HCT116 (cell line): ENCODE data around the gene ACADSB. TPM values are rescaled to one million over a fixed set of nuclear protein-coding genes. Genes with fewer than 3 reads are reported as not detected.

Experiments
- ATAC-seq: fragments of 200-7000 bp; cut with Tn5 transposase; 2 replicates; pipeline ENCODE4 v1.9.1; 2020; ENCODE audit warnings: mild to moderate bottlenecking, moderate library complexity
- BruUV-seq: library from RNA; stranded (reverse); fragments of 400-500 nt; replicated peaks from 2 replicates; lab custom pipeline; 2021; lab: Mats Ljungman, UMichigan
- CTCF ChIA-PET: fragments of 300-600 bp; sonication (Branson Sonifier 250); formaldehyde crosslinking; loops from one replicate; lab custom pipeline; 2021; ENCODE audit warnings: antibody characterized with exemption; lab: Charles Lee
- POLR2A ChIA-PET: fragments of 300-600, 350-600 bp; sonication (Branson Sonifier 250); formaldehyde crosslinking; loops from one replicate; lab custom pipeline; 2021; ENCODE audit warnings: antibody characterized with exemption; lab: Charles Lee
- RAD21 ChIA-PET, 2 experiments: fragments of 300-600 bp; sonication (Branson Sonifier 250); formaldehyde crosslinking; loops; one replicate each; lab custom pipeline; 2023; ENCODE audit warnings: low total read pairs in 2 of 2; ENCODE audit not compliant: uncharacterized antibody in 2 of 2, unreplicated experiment in 2 of 2, low non-redundant PET in 1 of 2; lab: Charles Lee
- DNase-seq: peaks from one replicate; pipeline ENCODE4 v3.0.0-alpha.2; 2010; ENCODE audit warnings: low read depth, low spot score
- H2AFZ ChIP-seq: fragments of 200-600 bp; shearing (Covaris generic), sonication (generic); 2 replicates; pipeline ENCODE4 v1.6.1; 2017; ENCODE audit warnings: low read depth, mixed run types, mixed read lengths, antibody characterized with exemption, low read length; ENCODE audit not compliant: poor library complexity, severe bottlenecking
- H3K27ac ChIP-seq: 2 replicates; pipeline ENCODE4 v1.5.1; 2012; ENCODE audit warnings: low read depth, low read length
- H3K27me3 ChIP-seq: fragments of 200-600 bp; sonication (generic); 2 replicates; pipeline ENCODE4 v1.6.1; 2016; ENCODE audit warnings: mixed run types, low read length, mixed read lengths; ENCODE audit not compliant: insufficient read depth
- H3K36me3 ChIP-seq, 2 experiments: fragments of 200-500 bp in 1 of 2; fragments of 200-600 bp in 1 of 2; sonication (Bioruptor generic) in 1 of 2; sonication (generic) in 1 of 2; 2 replicates each; pipeline versions ENCODE4 v1.5.1 to v1.6.1; 2014 to 2016; ENCODE audit warnings: low read length in 2 of 2, inconsistent platforms in 1 of 2, mixed read lengths in 1 of 2, mixed run types in 1 of 2; ENCODE audit not compliant: insufficient read depth in 2 of 2, control insufficient read depth in 1 of 2
- H3K4me1 ChIP-seq, 2 experiments: fragments of 200-600 bp in 1 of 2; sonication (generic) in 1 of 2; 2 replicates each; pipeline versions ENCODE4 v1.5.1 to v1.6.1; 2012 to 2017; ENCODE audit warnings: low read length in 2 of 2, inconsistent platforms in 1 of 2, mild to moderate bottlenecking in 1 of 2, mixed read lengths in 1 of 2, mixed run types in 1 of 2, moderate library complexity in 1 of 2; ENCODE audit not compliant: insufficient read depth in 2 of 2, control insufficient read depth in 1 of 2
- H3K4me2 ChIP-seq: fragments of 200-600 bp; sonication (generic); 2 replicates; pipeline ENCODE4 v1.6.1; 2017; ENCODE audit warnings: mixed run types, low read length, mixed read lengths
- H3K4me3 ChIP-seq, 2 experiments: fragments of 200-600 bp in 1 of 2; sonication (generic) in 1 of 2; replicated peaks in 1 of 2; 2 replicates each; pipeline ENCODE4 v1.5.1; 2011 to 2016; ENCODE audit warnings: low read length in 2 of 2, control low read depth in 1 of 2, low read depth in 1 of 2, mild to moderate bottlenecking in 1 of 2, mixed read lengths in 1 of 2, mixed run types in 1 of 2
- H3K79me2 ChIP-seq: fragments of 200-600 bp; sonication (generic); 2 replicates; pipeline ENCODE4 v1.6.1; 2017; ENCODE audit warnings: mild to moderate bottlenecking, mixed run types, low read length, moderate library complexity, mixed read lengths; ENCODE audit not compliant: insufficient read depth
- H3K9ac ChIP-seq: fragments of 200-600 bp; sonication (generic); 2 replicates; pipeline ENCODE4 v1.6.1; 2016; ENCODE audit warnings: low read length, mixed read lengths
- H3K9me2 ChIP-seq: fragments of 200-600 bp; sonication (generic), shearing (Covaris generic); 2 replicates; pipeline ENCODE4 v1.6.1; 2017; ENCODE audit warnings: mixed run types, mild to moderate bottlenecking, moderate library complexity; ENCODE audit not compliant: insufficient read depth
- H3K9me3 ChIP-seq, 2 experiments: fragments of 200-500 bp in 1 of 2; fragments of 200-600 bp in 1 of 2; sonication (Bioruptor generic) in 1 of 2; sonication (generic) in 1 of 2; 2 replicates each; pipeline ENCODE4 v1.6.1; 2014 to 2017; ENCODE audit warnings: low read length in 2 of 2, mixed read lengths in 2 of 2, inconsistent platforms in 1 of 2, low read depth in 1 of 2, mild to moderate bottlenecking in 1 of 2, mixed run types in 1 of 2, moderate library complexity in 1 of 2; ENCODE audit not compliant: control insufficient read depth in 1 of 2, insufficient read depth in 1 of 2
- H4K20me1 ChIP-seq: fragments of 200-600 bp; sonication (generic), shearing (Covaris generic); 2 replicates; pipeline ENCODE4 v1.6.1; 2017; ENCODE audit warnings: mixed run types, mild to moderate bottlenecking, moderate library complexity; ENCODE audit not compliant: insufficient read depth
- EGR1 ChIP-seq: IDR thresholded peaks from 2 replicates; pipeline ENCODE4 v1.6.1; 2012; ENCODE audit warnings: low read depth
- ELF1 ChIP-seq: IDR thresholded peaks from 2 replicates; pipeline ENCODE4 v1.6.1; 2012; ENCODE audit warnings: low read depth, borderline replicate concordance
- EZH2 ChIP-seq: fragments of 200-600 bp; sonication (generic); IDR thresholded peaks from 2 replicates; pipeline ENCODE4 v1.6.1; 2017; ENCODE audit warnings: antibody characterized with exemption, mixed run types
- FOSL1 ChIP-seq: IDR thresholded peaks from 2 replicates; pipeline ENCODE4 v1.6.1; 2012; ENCODE audit warnings: low read depth
- RAD21 ChIP-seq: IDR thresholded peaks from 2 replicates; pipeline ENCODE4 v1.6.1; 2012; ENCODE audit warnings: low read depth, mild to moderate bottlenecking
- YY1 ChIP-seq: IDR thresholded peaks from 2 replicates; pipeline ENCODE4 v1.6.1; 2011; ENCODE audit warnings: low read length, low read depth, moderate library complexity, mild to moderate bottlenecking; ENCODE audit not compliant: insufficient replicate concordance; ENCODE audit errors: extremely low read depth
- intact Hi-C: fragments of 100-400 bp; cut with micrococcal nuclease; formaldehyde crosslinking; loops from 2 replicates; pipeline ENCODE4 v1.10.0; 2022
- total RNA-seq: library from RNA; stranded (reverse); gene quantifications from one replicate; pipeline ENCODE4 v1.2.1, GENCODE V29; 2021; ENCODE audit not compliant: unreplicated experiment
- TF ChIP-seq, protein P1 (sequence below): IDR thresholded peaks from 2 replicates; pipeline ENCODE4 v1.6.1; 2011; ENCODE audit warnings: mild to moderate bottlenecking, low read length, moderate library complexity; ENCODE audit not compliant: insufficient replicate concordance; ENCODE audit errors: extremely low read depth
- TF ChIP-seq, protein P2 (sequence below): IDR thresholded peaks from 2 replicates; pipeline ENCODE4 v1.6.1; 2012; ENCODE audit warnings: low read depth
- TF ChIP-seq, protein P3 (sequence below), 3 experiments: fragments of 200-600 bp in 1 of 3; sonication (generic) in 1 of 3; IDR thresholded peaks in 2 of 3; conservative IDR thresholded peaks in 1 of 3; 2 replicates each; pipeline ENCODE4 v1.5.1; 2012 to 2017; ENCODE audit warnings: low read depth in 2 of 3, low read length in 2 of 3, antibody characterized with exemption in 1 of 3, borderline replicate concordance in 1 of 3, control low read depth in 1 of 3, mild to moderate bottlenecking in 1 of 3, mixed read lengths in 1 of 3, mixed run types in 1 of 3, moderate library complexity in 1 of 3; ENCODE audit not compliant: insufficient read depth in 1 of 3
- TF ChIP-seq, protein P4 (sequence below): IDR thresholded peaks from 2 replicates; pipeline ENCODE4 v1.6.1; 2012

Gene ACADSB
- total RNA-seq, 1 experiment from 2014 or later: 33.3 TPM

DNA sequence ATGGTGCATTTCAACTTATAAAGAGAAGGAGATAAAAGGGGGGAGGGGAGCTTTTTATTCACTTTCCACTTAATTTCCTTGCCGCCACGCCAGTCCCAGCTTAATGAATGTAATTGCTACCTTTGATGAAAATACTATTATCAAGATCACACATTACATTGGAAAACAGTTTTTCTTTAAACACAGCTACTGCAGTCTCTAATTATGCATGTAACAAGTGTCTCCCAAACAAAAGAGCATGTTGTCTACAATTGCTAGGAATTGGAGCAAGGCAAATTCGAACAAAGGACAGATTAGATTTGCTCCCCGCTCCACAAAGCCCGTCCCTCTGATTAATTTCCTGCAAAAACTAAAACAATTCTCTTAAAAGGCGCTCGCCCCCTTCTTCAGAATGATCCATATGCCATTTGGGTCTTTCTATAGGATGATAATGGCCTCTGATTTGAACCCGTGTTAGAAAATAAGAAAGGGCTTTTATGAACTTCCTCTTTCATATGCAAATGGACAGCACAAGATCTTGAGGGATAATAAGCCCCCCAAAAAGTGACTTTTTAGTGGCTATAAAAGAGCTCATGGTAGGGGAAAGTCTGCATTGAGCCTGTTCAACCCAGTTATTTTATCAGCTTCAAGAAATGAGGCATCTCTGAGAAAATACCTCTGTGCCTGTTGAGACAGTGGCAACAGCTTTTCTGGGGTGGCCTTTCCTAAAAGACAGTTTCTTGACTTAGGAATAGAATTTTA, 60.6 kb downstream of the ACADSB start:
- Histone ChIP-seq H3K27ac (no peak overlapping the region), H3K36me3 (no peaks in the 10 kb centered on the region), H3K4me2 (no peak overlapping the region), H2AFZ (no peak overlapping the region), H3K4me3 (no peak overlapping the region), H3K4me1 (no peaks in the 10 kb centered on the region), H3K79me2 (no peaks in the 10 kb centered on the region), H3K9me2 (no peaks in the 10 kb centered on the region), H3K9ac (no peak overlapping the region), H3K27me3 (peaks cover 33% of the 10 kb centered on the region), H3K9me3 (no peaks in the 10 kb centered on the region), H4K20me1 (no peaks in the 10 kb centered on the region)
- no TSS peak for BruUV-seq
- ChIA-PET RAD21 (no interaction called here), CTCF (interaction anchor here (0.7 kb wide), 1 partner anchor 1319 kb away, joined by 4 read pairs; no protein-coding TSS in a partner anchor), POLR2A (no interaction called here)
- DNase-seq (no peak), ATAC-seq (no peak)
- TF ChIP-seq ELF1 (no peak), EZH2 (no peak), RAD21 (no peak), FOSL1 (no peak), YY1 (no peak), EGR1 (no peak)
- TF ChIP-seq, protein P1, sequence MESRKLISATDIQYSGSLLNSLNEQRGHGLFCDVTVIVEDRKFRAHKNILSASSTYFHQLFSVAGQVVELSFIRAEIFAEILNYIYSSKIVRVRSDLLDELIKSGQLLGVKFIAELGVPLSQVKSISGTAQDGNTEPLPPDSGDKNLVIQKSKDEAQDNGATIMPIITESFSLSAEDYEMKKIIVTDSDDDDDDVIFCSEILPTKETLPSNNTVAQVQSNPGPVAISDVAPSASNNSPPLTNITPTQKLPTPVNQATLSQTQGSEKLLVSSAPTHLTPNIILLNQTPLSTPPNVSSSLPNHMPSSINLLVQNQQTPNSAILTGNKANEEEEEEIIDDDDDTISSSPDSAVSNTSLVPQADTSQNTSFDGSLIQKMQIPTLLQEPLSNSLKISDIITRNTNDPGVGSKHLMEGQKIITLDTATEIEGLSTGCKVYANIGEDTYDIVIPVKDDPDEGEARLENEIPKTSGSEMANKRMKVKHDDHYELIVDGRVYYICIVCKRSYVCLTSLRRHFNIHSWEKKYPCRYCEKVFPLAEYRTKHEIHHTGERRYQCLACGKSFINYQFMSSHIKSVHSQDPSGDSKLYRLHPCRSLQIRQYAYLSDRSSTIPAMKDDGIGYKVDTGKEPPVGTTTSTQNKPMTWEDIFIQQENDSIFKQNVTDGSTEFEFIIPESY: no peak
- TF ChIP-seq, protein P2, sequence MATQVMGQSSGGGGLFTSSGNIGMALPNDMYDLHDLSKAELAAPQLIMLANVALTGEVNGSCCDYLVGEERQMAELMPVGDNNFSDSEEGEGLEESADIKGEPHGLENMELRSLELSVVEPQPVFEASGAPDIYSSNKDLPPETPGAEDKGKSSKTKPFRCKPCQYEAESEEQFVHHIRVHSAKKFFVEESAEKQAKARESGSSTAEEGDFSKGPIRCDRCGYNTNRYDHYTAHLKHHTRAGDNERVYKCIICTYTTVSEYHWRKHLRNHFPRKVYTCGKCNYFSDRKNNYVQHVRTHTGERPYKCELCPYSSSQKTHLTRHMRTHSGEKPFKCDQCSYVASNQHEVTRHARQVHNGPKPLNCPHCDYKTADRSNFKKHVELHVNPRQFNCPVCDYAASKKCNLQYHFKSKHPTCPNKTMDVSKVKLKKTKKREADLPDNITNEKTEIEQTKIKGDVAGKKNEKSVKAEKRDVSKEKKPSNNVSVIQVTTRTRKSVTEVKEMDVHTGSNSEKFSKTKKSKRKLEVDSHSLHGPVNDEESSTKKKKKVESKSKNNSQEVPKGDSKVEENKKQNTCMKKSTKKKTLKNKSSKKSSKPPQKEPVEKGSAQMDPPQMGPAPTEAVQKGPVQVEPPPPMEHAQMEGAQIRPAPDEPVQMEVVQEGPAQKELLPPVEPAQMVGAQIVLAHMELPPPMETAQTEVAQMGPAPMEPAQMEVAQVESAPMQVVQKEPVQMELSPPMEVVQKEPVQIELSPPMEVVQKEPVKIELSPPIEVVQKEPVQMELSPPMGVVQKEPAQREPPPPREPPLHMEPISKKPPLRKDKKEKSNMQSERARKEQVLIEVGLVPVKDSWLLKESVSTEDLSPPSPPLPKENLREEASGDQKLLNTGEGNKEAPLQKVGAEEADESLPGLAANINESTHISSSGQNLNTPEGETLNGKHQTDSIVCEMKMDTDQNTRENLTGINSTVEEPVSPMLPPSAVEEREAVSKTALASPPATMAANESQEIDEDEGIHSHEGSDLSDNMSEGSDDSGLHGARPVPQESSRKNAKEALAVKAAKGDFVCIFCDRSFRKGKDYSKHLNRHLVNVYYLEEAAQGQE: no peak
- TF ChIP-seq, protein P3, sequence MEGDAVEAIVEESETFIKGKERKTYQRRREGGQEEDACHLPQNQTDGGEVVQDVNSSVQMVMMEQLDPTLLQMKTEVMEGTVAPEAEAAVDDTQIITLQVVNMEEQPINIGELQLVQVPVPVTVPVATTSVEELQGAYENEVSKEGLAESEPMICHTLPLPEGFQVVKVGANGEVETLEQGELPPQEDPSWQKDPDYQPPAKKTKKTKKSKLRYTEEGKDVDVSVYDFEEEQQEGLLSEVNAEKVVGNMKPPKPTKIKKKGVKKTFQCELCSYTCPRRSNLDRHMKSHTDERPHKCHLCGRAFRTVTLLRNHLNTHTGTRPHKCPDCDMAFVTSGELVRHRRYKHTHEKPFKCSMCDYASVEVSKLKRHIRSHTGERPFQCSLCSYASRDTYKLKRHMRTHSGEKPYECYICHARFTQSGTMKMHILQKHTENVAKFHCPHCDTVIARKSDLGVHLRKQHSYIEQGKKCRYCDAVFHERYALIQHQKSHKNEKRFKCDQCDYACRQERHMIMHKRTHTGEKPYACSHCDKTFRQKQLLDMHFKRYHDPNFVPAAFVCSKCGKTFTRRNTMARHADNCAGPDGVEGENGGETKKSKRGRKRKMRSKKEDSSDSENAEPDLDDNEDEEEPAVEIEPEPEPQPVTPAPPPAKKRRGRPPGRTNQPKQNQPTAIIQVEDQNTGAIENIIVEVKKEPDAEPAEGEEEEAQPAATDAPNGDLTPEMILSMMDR (IDR thresholded peaks at IDR 0.05 in 2 of 3, conservative IDR thresholded peaks at IDR 0.05 in 1 of 3; ENCODE audit: borderline replicate concordance in 1 of 3, insufficient read depth in 1 of 3, low read depth in 2 of 3, low read length in 2 of 3): no peak
- TF ChIP-seq, protein P4, sequence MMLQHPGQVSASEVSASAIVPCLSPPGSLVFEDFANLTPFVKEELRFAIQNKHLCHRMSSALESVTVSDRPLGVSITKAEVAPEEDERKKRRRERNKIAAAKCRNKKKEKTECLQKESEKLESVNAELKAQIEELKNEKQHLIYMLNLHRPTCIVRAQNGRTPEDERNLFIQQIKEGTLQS: no peak
- intact Hi-C loops: no loop called here
